Gastroesophageal sphincter (tissue), 3 donors: ENCODE results near the gene ZNF691.

Experiments used
- CTCF ChIP-seq, 4 experiments: fragments of 200-600 bp in 2 of 4; fragments of 450-650 bp in 2 of 4; sonication (generic) in 1 of 4; IDR thresholded peaks; one replicate each; pipeline ENCODE4 v1.5.1; 2017 to 2019; ENCODE audit warnings: antibody characterized with exemption in 4 of 4, mild to moderate bottlenecking in 2 of 4, moderate library complexity in 2 of 4
- EP300 ChIP-seq: sonication (generic); formaldehyde crosslinking; IDR thresholded peaks from one replicate; pipeline ENCODE4 v1.6.1; 2017; ENCODE audit warnings: antibody characterized with exemption, mild to moderate bottlenecking
- POLR2A ChIP-seq, 2 donors: fragments of 450-650 bp; IDR thresholded peaks; one replicate each; pipeline ENCODE4 v1.6.1; 2017; ENCODE audit warnings: antibody characterized with exemption in 2 of 2, mild to moderate bottlenecking in 2 of 2, moderate library complexity in 1 of 2
- POLR2AphosphoS5 ChIP-seq: sonication (generic); formaldehyde crosslinking; IDR thresholded peaks from one replicate; pipeline ENCODE4 v1.6.1; 2017; ENCODE audit warnings: antibody characterized with exemption

GRCh38 chr1:42849944-42850343 lies 3.5 kb downstream of the ZNF691 start:
- TF ChIP-seq POLR2AphosphoS5, result no peak
- no peak for TF ChIP-seq CTCF (IDR thresholded peaks at IDR 0.05)
- no peak for TF ChIP-seq EP300
- TF ChIP-seq POLR2A (IDR thresholded peaks at IDR 0.05), result no peak
